Measurements from ENCODE around the gene C4orf50. TPM values are rescaled to one million over a fixed set of nuclear protein-coding genes. Genes with fewer than 3 reads are reported as not detected.

Gene C4orf50
- total and polyA plus RNA-seq, 10 of the 15 experiments (the other 5 are each of a cell fraction or from before 2014, with no cell fraction given): 0.04 to 0.09 (median 0.05) TPM; not detected in 3

DNA sequence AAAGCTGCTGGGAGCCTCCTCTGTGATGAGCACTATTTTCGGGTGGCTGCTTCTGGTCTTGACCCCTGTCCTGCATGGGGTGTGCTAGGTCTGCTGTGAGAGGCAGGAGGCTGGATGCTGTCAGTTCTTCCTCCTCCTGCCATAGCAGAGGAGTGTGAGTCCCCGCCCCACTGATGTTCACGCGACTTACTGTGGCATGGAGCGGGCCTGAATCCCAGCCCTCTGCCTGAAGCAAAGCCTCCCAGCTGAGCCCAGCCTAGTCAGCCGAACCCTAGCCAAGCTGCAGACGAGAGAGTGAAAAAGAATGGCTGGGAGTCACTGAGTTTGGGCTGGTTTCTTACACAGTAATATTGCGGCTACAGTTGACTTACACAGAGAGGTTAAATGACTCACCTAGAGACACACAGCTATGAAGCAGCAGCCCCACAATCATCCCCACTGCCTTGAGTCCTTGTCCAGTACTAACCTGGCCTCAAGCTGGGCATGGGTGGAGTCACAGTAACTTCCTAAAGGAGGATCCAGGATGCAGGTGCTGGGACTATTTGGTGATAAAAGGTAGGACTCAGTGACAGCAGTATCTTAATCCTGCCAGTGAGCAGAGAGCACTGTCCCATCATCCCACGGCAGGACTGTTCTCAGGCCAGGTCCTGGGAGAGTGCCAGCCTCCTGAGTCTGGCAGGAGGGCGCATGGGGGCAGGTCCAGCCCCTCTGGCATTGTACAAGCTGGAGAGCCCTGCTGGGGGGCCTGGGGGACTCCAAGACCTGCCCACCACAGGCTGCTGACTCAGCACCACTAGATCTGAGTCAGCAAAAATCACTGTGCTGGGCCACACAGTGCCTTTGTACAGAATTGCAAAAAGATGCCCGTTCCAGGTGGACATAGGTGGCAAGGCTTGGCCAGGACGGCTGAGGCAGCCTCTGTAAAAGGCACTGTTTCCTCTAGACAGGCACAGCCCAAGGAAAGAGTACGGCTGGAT is 65.0 kb downstream of the C4orf50 start (continued):
- TF ChIP-seq, protein P1, sequence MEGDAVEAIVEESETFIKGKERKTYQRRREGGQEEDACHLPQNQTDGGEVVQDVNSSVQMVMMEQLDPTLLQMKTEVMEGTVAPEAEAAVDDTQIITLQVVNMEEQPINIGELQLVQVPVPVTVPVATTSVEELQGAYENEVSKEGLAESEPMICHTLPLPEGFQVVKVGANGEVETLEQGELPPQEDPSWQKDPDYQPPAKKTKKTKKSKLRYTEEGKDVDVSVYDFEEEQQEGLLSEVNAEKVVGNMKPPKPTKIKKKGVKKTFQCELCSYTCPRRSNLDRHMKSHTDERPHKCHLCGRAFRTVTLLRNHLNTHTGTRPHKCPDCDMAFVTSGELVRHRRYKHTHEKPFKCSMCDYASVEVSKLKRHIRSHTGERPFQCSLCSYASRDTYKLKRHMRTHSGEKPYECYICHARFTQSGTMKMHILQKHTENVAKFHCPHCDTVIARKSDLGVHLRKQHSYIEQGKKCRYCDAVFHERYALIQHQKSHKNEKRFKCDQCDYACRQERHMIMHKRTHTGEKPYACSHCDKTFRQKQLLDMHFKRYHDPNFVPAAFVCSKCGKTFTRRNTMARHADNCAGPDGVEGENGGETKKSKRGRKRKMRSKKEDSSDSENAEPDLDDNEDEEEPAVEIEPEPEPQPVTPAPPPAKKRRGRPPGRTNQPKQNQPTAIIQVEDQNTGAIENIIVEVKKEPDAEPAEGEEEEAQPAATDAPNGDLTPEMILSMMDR (IDR thresholded peaks at IDR 0.05 in 2 of 3, conservative IDR thresholded peaks at IDR 0.05 in 1 of 3; ENCODE audit: control insufficient read depth in 2 of 3, extremely low read depth in 1 of 3, insufficient read depth in 1 of 3, low read depth in 3 of 3, low read length in 3 of 3): no peak
- TF ChIP-seq, protein P2, sequence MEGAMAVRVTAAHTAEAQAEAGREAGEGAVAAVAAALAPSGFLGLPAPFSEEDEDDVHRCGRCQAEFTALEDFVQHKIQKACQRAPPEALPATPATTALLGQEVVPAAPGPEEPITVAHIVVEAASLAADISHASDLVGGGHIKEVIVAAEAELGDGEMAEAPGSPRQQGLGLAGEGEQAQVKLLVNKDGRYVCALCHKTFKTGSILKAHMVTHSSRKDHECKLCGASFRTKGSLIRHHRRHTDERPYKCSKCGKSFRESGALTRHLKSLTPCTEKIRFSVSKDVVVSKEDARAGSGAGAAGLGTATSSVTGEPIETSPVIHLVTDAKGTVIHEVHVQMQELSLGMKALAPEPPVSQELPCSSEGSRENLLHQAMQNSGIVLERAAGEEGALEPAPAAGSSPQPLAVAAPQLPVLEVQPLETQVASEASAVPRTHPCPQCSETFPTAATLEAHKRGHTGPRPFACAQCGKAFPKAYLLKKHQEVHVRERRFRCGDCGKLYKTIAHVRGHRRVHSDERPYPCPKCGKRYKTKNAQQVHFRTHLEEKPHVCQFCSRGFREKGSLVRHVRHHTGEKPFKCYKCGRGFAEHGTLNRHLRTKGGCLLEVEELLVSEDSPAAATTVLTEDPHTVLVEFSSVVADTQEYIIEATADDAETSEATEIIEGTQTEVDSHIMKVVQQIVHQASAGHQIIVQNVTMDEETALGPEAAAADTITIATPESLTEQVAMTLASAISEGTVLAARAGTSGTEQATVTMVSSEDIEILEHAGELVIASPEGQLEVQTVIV (IDR thresholded peaks at IDR 0.05; ENCODE audit: borderline replicate concordance, partially characterized antibody): no peak
- no peak for TF ChIP-seq RBBP5 (conservative IDR thresholded peaks at IDR 0.05)
- no peak for TF ChIP-seq ZNF622 (IDR thresholded peaks at IDR 0.05)
- no peak for TF ChIP-seq RAD51 (IDR thresholded peaks at IDR 0.05)
- no peak for TF ChIP-seq NFYB (IDR thresholded peaks at IDR 0.05; ENCODE audit: insufficient read depth, low read depth, low read length)

Measured in GM12878 (cell line).